Measurements from ENCODE around the gene PSENEN.

The PSENEN gene

GRCh38 chr19:35740423-35741202 lies 4.8 kb upstream of the PSENEN start:
- TF ChIP-seq, protein P1, sequence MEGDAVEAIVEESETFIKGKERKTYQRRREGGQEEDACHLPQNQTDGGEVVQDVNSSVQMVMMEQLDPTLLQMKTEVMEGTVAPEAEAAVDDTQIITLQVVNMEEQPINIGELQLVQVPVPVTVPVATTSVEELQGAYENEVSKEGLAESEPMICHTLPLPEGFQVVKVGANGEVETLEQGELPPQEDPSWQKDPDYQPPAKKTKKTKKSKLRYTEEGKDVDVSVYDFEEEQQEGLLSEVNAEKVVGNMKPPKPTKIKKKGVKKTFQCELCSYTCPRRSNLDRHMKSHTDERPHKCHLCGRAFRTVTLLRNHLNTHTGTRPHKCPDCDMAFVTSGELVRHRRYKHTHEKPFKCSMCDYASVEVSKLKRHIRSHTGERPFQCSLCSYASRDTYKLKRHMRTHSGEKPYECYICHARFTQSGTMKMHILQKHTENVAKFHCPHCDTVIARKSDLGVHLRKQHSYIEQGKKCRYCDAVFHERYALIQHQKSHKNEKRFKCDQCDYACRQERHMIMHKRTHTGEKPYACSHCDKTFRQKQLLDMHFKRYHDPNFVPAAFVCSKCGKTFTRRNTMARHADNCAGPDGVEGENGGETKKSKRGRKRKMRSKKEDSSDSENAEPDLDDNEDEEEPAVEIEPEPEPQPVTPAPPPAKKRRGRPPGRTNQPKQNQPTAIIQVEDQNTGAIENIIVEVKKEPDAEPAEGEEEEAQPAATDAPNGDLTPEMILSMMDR (IDR thresholded peaks at IDR 0.05; ENCODE audit: insufficient read depth, low read depth, low read length, missing control alignments), result peak; percentile 28
- H3K4me3 ChIP-seq (ENCODE audit: low read length), result peak overlapping the region; percentile 72
- peak; percentile 97 for DNase-seq (ENCODE audit: low read depth)

DNA sequence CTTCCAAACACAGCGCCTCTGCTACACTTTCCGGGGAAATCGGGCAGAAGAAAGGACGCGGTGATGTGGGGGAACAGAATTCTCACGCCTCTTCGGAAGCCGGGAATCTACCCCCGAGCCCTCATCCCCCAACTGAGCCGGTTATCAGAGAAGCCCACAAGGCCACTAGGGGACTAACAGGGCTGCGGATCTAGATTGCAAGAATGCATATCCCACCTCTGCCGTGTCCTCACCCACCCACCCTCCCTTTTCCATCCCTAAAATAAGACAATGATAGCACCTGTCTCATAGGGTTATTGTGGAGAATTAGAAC lies 4.3 kb upstream of the PSENEN start:
- TF ChIP-seq, protein P1 (IDR thresholded peaks at IDR 0.05; ENCODE audit: insufficient read depth, low read depth, low read length, missing control alignments), result no peak
- DNase-seq (ENCODE audit: low read depth), result no peak
- peak overlapping the region; percentile 72 for H3K4me3 ChIP-seq (ENCODE audit: low read length)

DNA sequence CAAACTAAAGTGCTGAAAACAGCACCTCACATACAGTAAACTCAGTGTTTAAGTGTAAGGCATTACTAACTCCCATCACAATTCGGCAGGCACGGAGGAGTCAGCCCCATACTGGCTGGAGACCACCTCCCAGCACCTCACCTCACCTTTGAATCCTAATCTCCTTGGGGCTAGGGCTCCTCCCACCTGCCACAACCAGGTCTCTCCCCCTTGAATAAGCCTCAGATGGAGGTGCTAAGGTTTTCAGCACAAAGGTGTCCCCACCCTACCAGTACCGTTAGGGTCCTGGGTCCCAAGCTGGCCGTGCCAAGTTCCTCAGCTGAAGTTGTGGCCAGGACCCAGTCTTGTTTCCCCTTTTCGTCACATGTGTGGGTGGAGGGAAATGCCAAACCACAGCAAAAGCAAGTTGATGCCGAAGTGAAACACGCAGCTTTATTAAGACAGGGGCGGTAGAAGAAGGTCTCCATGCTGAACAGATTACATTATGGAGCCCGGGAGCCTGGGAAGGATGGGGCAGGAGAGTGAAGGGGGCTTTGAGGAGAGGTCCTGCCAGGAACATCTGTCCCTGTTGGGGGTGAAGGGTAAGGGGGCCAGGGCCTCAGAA lies 3.2 kb upstream of the PSENEN start, which contains the start of gene IGFLR1:
IGFLR1 (minus strand) TSS at position 332 of the 604 bp plus-strand sequence. CDS start 1,272 bp downstream, outside the sequence.
- H3K4me3 ChIP-seq (ENCODE audit: low read length), result no peak within 1 kb of the TSS
- no peak for DNase-seq (ENCODE audit: low read depth)
- TF ChIP-seq, protein P1 (IDR thresholded peaks at IDR 0.05; ENCODE audit: insufficient read depth, low read depth, low read length, missing control alignments), result no peak

DNA sequence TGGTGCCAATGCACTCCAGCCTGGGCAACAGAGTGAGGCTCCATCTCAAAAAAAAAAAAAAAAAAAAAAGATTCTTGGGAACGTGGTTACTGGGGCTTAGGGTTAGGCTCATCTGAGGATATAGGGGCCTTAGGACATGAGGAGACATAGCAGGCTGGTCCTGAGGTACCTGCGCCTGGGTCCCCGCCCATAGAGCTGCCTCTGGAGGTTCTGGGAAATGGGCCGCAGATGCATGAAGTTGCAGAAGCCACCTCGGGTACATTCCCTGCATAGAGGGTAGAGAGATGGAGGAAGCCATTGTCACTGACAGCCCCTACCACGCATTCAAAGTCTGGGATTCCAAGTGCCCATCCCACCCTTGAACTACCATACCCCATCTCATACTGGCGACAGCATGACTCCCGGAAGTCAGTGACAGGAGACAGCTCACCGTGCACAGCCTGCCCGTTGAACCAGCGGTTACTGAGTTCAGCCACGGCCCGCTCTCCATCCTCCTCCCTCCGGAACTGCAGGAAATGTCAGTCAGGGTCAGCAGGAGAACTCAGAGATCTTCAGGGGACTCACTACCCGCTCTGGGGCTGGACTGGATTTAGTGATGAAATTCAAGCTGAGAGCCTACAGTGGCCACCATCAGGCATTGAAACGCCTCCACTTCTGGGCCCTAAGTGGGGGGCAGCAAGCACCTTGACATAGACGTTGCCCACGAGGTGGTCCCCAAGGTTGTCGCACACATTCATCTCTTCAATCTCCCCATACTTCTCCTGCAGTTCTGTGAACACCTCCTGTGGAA lies 1.6 kb upstream of the PSENEN start:
- DNase-seq (ENCODE audit: low read depth), result no peak
- TF ChIP-seq, protein P1 (IDR thresholded peaks at IDR 0.05; ENCODE audit: insufficient read depth, low read depth, low read length, missing control alignments), result no peak
- H3K4me3 ChIP-seq (ENCODE audit: low read length), result peak overlapping the region; percentile 92

- TF ChIP-seq, protein P1 (IDR thresholded peaks at IDR 0.05; ENCODE audit: insufficient read depth, low read depth, low read length, missing control alignments), result peak; percentile 40
- H3K4me3 ChIP-seq (ENCODE audit: low read length), result peak overlapping the region; percentile 92
These were observed 772 bp upstream of the PSENEN start for GRCh38 chr19:35744430-35745327.

DNA sequence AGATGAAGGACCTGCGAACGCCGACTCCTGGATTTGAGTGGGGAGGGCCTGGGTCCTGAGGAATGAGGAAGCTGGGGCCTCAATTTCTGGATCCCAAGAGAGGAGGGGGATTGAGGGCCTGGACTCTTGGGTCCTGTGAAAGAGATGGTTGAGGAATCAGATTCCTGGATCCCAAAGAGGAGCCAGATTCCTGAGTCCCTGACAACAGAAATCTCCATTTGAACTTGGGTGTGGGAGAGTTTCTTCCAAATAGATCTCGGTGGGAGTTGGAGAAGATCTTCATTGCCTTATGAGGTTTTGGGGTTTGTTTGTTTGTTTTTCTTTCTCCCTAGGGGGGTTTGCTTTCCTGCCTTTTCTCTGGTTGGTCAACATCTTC lies 624 bp downstream of the PSENEN start:
- no peak for DNase-seq (ENCODE audit: low read depth)
- TF ChIP-seq, protein P1 (IDR thresholded peaks at IDR 0.05; ENCODE audit: insufficient read depth, low read depth, low read length, missing control alignments), result no peak
- peak overlapping the region; percentile 92 for H3K4me3 ChIP-seq (ENCODE audit: low read length)

More at GRCh38 chr19:35744430-35745327, 772 bp upstream of the PSENEN start:
- DNase-seq (ENCODE audit: low read depth), result peak; percentile 97

All from epithelial cell of esophagus (primary cell).